Measurements from ENCODE around the gene ZDHHC22.

Gene ZDHHC22

DNA sequence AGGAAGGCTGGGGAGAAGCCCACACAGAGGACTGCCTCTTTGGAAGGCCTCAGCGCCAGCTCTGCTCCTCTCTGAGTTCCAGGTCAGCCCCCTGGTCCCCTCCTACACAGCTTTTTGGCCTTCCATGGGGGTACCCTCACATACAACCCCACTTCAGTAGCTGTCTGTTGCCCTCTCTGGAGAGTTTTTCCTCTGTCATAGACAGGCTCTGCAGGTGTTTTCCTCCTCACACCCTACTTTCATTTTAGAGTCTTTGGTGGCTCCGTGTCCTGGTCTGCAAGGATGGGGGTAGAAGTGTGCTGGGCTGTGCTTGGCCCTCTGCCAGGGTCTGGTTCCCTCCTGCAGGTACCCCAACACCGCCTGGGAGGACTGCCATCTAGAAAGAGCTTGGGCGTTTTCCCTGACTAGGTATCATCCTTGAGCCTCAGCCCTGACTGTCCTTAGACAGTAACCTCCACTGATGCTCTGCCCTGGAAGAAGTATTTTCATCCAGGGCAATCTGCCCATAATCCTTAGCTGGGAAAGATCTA is 15.1 kb downstream of the ZDHHC22 start:
- no peak for DNase-seq (ENCODE audit: low spot score)

DNA sequence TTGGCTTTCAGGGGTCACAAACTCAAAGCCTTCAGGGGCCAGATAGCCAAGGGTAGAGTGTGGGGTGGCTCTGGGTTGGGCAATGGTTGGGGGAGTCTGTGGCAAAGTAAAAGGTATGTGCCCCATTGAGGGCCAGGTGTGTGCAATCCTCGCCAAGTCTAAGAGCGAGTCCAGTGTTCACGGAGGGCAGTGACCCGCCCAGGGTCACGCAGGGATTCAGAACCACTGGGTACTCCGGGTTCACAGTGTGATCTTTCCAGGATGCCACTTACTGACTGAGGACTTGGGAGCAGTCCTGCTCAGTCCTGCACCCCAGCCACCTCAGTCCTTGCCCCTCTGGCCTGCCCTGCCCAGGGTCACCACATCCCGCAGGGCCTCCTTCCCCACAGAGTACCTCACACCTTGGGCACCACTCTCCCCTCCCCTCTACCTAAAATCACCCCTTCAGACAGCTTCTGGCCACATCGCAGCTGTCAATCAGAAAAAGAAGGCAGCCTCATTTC is 15.7 kb downstream of the ZDHHC22 start:
- DNase-seq (ENCODE audit: low spot score), result no peak

DNA sequence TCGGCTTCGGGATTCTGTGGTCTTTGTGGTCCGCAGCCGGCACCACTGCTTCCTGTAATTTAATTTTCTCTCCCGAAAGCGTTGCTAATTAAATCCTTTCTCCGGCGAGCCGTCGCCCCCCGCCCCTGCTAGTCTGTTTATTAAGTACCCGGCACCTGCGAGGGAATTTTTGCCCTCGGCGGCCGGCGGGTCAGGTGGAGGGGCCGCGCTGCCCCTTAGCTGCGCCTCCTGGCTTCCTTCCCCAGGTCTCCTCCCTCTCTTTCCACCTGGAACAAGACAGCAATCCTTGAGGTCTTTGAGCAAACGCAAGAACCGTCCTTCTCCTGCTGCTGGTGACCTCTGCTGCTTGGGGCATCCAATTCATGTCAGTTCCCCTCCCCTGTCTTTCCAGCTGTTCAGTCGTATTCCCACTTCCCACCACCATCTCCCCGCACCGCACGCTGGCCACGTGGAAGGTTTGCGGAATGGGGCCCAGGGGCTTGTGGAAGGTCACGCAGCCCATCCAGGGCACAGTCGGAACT is 16.2 kb downstream of the ZDHHC22 start:
- DNase-seq (ENCODE audit: low spot score), result no peak

DNA sequence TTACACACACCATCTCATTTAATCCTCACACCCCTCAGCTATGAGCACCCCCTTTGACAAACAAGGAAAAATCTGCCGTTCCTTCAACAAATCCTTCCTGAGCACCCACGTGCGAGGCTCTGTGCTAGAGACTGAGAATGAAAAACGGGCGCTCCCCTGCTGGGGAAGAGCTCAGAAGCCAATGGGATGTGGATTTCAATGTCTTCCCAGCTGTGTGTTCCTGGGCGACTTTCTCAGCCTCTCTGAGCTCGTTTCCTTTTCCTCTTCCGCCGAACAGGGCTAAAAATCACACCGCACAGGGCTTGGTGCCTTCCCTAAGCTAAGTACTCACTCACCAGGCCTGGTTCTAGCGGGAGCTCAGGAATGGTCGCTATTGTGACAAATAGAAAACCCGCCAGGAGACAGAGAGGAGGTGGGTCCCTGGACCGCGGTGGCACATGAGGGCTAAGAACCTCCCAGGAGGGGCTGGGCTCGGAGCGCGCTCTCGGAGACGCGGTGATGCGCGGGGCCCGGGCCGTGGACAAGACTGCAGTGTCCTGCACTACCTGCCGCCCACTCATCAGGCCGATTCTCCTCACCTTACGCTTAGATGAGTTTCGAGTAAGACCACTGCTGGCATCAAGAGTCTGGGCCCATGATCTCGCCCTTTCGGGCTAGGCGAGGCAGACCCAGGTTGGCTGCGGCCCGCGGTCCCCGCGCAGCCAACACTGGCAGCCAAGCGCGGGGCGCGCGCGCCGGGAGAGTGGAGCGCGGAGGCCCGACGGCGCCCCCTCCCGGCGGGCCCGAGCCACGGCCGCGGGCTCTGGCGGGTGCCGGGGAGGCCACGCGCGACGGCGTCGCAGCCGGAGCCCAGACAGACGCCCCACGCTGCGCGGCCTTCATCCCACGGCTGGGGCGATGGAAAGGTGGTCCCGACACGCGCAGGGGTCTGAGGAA is 17.0 kb downstream of the ZDHHC22 start:
- DNase-seq (ENCODE audit: low spot score), result peak; percentile 73

DNA sequence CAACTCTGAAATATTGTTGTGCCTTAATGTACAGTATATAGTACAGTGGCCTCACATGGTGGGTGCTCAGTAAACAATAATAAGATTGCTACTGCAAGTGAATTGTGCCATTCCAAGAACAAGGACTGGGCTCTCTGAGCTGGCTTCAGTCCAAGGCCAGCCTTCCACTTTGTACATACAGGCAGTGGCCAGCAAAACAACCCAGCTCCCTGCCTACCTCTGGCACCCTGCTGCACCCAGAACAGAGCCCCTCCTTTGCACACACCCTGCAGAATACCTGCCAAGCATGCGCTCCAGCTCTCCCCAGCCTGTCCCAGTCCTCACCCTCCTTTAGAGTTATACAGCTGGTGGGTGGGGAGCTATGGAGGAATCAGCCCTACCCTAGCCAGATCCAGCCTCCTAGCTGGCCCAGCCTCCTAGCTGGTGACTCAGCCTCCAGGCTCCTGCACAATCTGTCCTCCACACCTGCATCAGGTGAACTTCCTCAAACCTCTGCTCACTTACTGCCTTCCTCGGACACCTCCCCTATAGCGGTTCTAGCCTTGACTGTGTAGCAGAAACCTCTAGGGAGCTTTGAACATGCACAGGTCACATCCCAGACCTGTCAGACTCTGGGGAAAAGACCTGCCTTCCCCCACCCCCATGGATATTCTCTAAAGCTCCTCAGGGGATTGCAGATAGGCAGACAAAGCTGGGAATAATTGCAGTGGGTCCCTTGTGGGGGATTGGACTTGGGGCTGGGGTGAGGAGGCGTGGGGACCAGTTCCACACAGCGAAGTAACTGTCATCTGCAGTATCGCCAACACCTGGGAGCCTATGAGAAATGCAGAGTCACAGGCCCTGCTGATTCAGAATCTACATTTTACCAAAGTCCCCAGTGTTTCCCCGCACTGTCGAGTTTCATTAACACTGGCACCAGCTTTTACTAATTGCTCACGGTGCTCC is 17.9 kb downstream of the ZDHHC22 start:
- peak; percentile 45 for DNase-seq (ENCODE audit: low spot score)

DNA sequence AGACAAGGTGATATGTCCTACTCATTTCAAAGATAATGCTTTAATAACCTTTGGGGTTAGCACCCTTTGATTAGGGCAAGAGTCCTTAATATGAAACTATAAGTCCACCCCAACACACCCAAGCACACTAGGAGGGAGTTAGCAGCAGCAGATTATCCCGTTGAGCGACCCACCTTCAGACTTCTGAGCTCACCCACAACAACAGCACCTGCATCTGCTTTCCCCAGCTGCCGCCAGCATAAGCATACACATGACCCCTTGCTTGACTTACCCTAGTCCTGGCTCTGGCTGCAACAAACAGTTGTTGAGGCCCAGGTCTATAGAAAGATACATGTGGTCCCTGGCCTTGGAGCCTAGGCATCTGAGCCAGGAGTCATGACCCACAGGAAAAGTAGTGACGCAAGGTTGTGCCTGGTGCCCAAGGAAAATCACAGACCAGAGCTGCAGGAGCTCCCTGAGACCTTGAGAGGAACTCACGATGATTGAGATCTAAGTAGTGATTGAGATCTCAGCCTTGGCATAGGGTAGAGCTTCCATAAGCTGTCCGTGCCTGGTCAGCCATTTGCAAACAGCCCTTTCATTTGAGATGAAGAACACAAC is 19.0 kb downstream of the ZDHHC22 start:
- DNase-seq (ENCODE audit: low spot score), result peak; percentile 84

DNA sequence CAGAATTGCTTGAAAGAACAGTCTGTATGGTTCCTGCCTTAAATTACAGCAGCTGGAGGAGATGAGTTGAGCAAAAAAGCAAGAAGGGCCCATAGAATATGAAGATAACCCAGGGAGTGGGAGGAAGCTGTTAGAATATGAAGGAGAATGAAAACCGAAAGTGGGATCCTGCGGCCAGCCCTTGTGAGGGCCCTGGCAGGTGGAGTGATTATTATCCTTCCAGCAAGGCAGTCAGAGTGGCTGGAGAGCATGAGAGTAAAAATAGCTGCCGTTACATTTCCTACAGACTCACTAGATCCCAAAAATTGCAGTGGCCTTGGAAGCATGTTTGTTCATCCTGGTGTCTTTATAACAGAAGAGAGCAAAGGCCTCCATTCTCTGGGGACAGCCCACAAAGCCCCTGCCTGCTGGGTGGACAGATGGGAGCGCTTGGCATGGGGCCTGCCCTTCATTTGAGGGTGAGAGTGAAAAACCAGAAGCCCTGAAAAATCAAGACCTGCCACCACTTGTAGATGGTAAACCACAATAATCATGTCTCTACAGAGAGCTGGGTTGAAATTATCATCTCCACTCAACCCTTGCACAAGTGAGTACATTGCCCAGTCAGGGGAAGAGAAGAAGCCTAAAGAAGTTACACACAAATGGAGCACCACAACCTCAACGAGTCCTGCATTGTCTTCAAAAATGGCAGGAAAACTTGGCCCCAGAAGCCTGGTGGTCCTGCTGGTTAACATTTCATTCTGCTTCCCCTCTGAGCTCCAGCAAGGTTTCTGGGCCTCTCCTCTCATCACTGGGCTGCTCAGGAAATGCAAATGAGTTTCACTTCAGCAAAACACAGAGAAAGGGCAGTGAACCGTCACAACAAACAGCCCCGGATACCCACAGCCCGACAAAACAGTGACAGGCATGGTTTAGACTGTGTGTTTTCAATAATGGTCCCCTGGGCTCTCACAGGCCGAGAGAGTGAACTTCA is 20.5 kb downstream of the ZDHHC22 start:
- peak; percentile 97 for DNase-seq (ENCODE audit: low spot score)

DNA sequence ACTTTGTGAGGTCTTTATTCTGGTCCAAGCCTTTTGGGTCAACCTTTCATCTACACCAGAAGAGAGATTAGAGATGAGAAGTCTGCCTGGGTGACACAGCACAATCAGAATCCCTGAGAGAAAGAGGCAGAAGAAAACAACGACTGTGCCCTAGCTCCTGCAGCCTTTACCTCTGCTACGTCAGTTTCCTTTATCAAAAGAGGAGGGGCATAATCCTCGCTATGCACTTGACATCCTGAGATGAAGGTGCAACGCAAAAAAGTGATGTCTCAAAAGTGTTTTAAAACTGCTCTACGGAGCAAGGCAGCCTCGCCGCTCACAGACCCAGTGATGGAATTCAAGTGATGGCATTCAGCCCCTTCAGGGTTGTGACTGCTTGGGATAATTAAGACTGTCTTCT is 21.7 kb downstream of the ZDHHC22 start:
- DNase-seq (ENCODE audit: low spot score), result no peak

DNA sequence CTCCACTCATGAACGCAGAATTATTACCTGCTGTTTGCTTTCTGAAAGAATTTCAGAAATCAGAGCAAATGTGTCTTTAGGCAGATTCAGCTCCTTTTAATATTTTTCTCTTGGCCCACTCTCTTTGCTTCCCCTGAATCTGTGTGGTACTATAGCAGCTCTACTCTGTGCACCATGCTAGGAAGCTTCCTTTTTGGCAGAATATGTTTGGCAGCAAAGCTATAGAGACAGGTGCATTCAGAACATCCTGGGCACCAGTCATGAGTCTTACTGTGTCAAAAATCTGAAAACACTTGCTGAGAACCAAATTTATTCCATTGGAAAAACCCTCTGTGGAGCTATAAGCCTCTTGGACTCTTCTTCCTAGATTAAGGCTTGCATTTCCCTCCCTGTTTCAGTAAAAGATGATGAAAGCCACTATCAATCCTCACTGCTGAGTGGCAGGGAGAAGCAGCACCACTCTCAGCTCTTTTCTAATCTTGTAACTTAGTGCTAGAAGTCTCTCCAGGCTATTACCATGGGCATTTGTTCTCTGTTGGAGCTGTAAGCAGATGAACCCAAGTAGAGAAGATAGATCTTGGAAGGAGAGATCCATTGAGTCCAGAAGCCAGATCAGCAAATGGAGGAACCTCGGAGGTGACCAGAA is 25.3 kb downstream of the ZDHHC22 start:
- DNase-seq (ENCODE audit: low spot score), result no peak

DNA sequence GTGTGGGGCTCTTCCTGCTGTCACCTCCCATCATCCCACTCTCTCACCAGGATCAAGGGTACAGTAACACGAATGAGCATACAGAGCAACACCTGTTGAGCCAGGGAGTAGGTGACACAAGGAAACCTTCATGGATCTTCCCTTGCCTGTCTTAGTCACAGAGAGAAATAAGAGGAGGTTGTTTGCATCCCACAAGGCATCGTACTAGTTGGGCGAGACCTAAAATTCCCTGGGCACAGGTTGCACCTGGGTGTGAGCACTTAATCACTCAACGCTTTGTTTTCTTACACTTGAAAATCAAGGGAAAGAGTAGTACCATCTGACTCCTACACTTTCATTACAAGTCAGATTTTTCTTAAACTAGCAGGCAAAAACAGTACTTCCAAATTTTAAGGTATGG is 27.0 kb downstream of the ZDHHC22 start:
- DNase-seq (ENCODE audit: low spot score), result no peak

DNA sequence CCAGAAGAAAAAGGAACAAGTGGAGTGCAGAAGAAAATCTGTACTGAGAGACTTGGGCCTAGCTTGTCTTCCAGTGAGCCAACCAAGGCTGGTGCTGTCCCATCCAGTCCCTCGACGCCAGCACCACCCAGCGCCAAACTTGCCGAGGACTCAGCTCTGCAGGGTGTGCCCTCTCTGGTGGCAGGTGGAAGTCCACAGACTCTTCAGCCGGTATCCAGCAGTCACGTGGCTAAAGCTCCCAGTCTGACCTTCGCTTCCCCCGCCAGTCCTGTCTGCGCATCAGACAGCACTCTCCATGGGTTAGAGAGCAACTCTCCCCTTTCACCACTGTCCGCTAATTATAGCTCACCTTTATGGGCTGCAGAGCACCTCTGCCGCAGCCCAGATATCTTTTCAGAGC is 27.9 kb downstream of the ZDHHC22 start:
- DNase-seq (ENCODE audit: low spot score), result no peak

DNA sequence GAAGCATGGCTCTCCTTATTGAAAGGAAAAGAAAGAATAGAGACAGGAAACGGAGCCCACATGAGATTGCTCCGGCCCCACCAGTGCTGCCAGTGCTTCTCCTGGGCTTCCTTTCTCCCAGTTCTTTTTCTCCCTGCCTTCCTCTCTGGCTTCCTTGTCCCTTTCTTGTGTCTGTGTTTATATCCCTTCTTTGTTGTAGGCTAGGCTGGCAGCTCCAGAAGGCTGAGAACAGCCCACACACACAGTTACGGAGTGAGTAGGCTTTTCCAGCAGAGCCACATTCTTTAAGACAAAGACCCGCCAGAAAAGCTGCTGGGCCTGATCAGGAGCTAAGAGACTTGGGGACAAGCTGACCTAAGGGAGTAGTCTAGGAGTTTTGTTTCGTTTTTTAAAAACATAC is 30.6 kb downstream of the ZDHHC22 start:
- DNase-seq (ENCODE audit: low spot score), result no peak

DNA sequence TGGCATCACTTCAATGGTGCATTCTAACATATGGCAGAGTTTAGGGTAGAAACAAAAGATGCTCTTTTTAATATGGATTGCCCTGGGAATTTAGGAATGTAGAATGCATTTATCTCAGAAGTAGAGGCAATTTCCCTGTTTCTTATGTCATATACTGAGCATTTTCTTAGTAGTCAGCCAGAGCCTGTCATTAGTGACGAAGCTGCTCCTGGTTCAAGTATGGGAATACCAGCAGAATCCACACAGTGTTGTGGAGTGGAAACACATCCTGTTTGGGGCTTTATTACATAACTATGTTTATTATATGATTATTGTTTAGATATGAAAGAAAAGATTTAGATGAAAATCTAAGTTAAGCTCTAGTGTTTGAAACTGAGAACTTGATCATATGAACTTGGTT is 31.3 kb downstream of the ZDHHC22 start:
- no peak for DNase-seq (ENCODE audit: low spot score)

DNA sequence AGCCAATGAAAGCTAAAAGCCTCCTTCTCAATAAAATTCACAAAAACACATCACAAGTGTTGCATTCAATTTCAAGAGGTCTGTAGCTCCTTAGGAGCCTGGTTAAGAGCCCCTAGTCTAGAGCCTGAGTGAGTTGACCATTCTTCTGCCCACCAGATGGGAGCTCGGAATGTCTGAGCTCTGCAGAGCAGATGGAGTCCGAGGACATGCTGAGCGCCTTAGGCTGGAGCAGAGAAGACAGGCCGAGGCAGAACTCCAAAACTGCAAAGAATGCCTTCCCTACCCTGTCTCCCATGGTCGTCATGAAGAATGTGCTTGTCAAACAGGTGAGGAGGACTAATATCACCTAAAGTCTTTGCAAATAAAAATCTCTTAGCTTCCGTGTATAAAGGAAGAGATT is 31.9 kb downstream of the ZDHHC22 start:
- DNase-seq (ENCODE audit: low spot score), result no peak

DNA sequence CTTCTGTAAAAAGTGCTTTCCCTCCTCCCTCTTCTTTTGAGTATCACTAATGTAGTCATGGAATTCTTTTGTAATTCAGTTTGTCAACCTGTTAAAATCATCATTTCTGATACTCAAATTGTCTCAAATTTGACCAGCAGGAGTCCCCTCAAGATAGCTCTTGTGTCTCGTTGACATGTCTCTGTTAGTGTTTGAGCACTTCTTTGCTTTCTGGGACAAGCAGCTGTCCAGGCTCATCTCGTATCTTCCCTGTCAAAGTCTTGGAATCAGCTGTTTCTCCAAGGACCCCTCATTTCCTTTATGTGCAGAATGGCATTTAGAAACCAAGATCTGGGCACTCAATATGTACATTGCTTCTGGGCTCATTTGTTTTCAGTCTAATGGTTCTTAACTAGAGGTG is 32.8 kb downstream of the ZDHHC22 start:
- peak; percentile 31 for DNase-seq (ENCODE audit: low spot score)

DNA sequence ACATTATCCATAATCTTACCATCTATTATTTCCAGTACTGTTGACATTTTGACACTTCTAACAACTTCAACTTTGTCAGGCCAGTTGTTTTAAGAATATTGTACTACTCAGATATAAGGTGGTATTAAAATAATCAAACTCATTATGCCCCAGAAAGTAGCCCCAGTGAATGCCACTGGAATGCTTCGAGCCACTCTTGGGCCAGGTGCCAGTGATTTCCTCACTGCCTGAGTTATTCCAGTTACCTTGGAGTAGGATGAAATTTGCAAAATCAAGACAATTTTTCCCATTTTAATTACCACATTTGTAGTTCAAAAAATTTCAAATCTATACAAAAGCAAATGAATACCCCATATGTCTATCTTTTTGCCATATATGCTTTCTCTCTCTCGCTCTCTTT is 34.4 kb downstream of the ZDHHC22 start:
- DNase-seq (ENCODE audit: low spot score), result no peak

DNA sequence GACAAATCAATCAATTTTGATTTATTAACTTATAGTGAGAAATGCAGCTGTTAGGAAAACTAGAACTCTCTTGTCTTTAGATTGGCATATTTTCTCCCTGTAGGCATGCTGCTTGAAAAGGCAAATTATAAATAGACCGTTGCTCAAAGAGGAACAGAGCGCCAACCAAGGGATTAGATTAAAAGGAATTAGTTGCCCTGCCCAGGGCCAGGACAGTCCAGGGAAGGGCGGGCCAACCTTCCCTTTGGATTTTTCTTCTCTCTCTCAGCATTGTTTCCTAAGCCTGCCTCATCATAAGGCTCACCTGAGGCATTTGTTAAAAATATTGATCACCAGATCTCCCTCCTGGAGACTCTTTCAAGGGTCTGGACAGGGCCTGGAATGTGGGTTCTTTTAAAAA is 34.9 kb downstream of the ZDHHC22 start:
- DNase-seq (ENCODE audit: low spot score), result no peak

DNA sequence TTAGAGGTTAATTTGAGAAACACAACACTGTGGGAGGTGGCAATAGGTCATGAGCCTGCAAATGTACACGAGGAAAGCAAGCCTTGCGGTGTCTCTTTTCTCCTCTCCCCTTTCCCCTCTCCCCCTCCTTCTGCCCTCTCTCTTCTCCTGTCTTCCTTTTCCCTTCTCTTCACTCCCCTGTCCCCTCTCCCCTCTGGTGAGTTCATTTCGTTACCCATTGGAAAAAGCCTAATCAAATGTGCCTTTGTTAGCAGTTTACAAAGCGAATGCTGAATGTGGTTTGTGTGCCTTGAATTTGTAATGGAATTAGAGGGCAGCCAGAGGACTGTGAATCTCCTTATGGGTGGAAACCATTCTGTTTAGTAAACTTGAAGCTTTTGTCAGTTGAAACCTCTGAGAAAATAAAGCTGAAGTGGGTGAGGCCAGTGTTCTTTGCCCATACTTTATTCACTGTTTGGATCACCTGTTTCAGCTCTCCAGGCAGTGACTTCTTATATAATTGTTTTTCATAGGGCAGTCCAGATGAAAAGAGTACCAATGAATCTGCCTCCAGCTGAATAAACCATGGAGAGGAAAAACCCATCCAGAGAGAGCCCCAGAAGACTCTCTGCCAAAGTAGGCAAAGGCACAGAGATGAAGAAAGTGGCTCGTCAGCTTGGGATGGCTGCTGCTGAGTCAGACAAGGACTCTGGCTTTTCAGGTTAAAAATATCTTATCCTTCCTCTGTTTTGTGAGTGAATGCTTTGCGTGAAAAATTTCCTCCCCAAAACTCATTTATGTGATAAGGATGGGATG is 36.2 kb downstream of the ZDHHC22 start:
- no peak for DNase-seq (ENCODE audit: low spot score)

DNA sequence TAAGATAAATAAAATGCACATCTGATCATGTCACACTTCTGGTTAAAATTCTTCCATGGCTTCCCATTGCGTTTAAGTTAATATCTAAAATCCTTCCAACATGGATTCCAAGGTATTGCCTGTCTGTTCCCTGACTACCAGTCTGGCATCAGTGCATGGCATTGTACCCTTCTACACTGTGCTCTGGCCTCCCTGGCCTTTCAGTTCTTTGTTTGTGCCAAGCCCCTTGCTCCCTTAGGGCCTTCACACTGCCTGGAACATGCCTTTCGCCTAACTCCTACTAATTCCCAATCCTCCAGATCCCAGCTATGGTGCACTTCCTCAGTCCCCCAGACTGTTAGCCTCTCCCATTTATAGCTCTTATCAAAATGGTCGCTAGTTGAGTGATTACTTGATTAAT is 37.2 kb downstream of the ZDHHC22 start:
- no peak for DNase-seq (ENCODE audit: low spot score)
